ENCODE results near the gene ZNF562.

DNA sequence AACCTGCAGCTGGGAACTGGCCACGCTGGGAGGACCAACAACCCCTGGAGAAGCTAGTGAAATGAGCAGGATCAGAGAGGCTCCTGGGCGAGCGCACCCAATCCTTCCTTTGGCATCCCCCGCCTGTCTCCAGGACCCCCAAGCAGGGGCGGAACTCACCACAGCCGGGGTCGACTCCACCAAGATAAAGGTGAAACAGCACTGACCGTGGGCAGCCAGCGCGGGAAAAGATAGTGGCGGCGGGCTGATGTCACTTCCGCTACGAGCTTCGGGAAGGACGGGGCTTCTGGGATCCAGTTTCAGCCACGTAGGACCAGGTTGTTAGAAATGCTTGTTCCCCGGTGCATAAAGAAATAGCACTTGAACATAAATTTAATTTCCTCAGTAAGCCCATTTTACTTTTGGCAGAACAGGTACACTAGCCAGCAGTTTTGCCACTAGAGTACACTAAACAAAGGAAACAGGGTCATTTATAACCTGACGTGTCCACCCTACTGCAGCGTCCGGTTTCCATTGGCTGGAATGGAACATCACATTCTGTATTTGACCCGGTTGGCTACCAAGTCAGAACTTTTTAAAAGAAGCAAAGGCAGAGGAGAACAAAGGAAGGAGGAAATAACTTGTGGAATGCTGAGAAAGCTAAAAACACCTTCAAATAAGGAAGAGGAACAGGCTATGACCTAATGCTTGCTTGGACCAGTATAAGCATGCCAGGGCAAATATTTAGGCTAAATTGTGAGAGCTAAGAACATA lies 25.5 kb upstream of the ZNF562 start:
- TF ChIP-seq, protein P1, sequence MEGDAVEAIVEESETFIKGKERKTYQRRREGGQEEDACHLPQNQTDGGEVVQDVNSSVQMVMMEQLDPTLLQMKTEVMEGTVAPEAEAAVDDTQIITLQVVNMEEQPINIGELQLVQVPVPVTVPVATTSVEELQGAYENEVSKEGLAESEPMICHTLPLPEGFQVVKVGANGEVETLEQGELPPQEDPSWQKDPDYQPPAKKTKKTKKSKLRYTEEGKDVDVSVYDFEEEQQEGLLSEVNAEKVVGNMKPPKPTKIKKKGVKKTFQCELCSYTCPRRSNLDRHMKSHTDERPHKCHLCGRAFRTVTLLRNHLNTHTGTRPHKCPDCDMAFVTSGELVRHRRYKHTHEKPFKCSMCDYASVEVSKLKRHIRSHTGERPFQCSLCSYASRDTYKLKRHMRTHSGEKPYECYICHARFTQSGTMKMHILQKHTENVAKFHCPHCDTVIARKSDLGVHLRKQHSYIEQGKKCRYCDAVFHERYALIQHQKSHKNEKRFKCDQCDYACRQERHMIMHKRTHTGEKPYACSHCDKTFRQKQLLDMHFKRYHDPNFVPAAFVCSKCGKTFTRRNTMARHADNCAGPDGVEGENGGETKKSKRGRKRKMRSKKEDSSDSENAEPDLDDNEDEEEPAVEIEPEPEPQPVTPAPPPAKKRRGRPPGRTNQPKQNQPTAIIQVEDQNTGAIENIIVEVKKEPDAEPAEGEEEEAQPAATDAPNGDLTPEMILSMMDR (IDR thresholded peaks at IDR 0.05; ENCODE audit: low read depth, low read length), result no peak
- no peak for TF ChIP-seq POLR2A (IDR thresholded peaks at IDR 0.05; ENCODE audit: extremely low read depth, insufficient read length)

Data from NB4 (cell line).